SK-N-SH (cell line): ENCODE measurements around the gene ACOXL.

Experiments used
- CHD2 ChIP-seq: fragments of 150-350 bp; IDR thresholded peaks from 2 replicates; pipeline ENCODE4 v1.6.1; 2018; ENCODE audit warnings: low read length; ENCODE audit not compliant: partially characterized antibody
- CTCF ChIP-seq: fragments of 200-600 bp; sonication (generic); IDR thresholded peaks from 2 replicates; pipeline ENCODE4 v1.6.1; 2017; ENCODE audit warnings: antibody characterized with exemption, mild to moderate bottlenecking, moderate library complexity
- FOXM1 ChIP-seq: IDR thresholded peaks from 2 replicates; pipeline ENCODE4 v1.4.0; 2012; ENCODE audit warnings: low read depth, mild to moderate bottlenecking
- MAX ChIP-seq: IDR thresholded peaks from 2 replicates; pipeline ENCODE4 v1.4.0; 2012; ENCODE audit warnings: low read depth
- NRF1 ChIP-seq: IDR thresholded peaks from 2 replicates; pipeline ENCODE4 v1.6.1; 2012; ENCODE audit warnings: low read depth, mild to moderate bottlenecking, low read length
- PBX3 ChIP-seq: IDR thresholded peaks from 2 replicates; pipeline ENCODE4; 2012
- RCOR1 ChIP-seq: fragments of 150-350 bp; IDR thresholded peaks from 2 replicates; pipeline ENCODE4 v1.6.1; 2017; ENCODE audit warnings: antibody characterized with exemption, low read length
- TCF12 ChIP-seq: IDR thresholded peaks from 2 replicates; pipeline ENCODE4 v1.4.0; 2012
- TEAD4 ChIP-seq: IDR thresholded peaks from 2 replicates; pipeline ENCODE4 v1.4.0; 2012; ENCODE audit warnings: mild to moderate bottlenecking, borderline replicate concordance; ENCODE audit not compliant: insufficient read depth
- TF ChIP-seq, protein P1 (sequence below): IDR thresholded peaks from 2 replicates; pipeline ENCODE4 v1.4.0; 2012; ENCODE audit warnings: low read depth, borderline replicate concordance

- TF ChIP-seq, protein P1, sequence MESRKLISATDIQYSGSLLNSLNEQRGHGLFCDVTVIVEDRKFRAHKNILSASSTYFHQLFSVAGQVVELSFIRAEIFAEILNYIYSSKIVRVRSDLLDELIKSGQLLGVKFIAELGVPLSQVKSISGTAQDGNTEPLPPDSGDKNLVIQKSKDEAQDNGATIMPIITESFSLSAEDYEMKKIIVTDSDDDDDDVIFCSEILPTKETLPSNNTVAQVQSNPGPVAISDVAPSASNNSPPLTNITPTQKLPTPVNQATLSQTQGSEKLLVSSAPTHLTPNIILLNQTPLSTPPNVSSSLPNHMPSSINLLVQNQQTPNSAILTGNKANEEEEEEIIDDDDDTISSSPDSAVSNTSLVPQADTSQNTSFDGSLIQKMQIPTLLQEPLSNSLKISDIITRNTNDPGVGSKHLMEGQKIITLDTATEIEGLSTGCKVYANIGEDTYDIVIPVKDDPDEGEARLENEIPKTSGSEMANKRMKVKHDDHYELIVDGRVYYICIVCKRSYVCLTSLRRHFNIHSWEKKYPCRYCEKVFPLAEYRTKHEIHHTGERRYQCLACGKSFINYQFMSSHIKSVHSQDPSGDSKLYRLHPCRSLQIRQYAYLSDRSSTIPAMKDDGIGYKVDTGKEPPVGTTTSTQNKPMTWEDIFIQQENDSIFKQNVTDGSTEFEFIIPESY: no peak
- TF ChIP-seq TEAD4 (no peak), CTCF (no peak), CHD2 (no peak), RCOR1 (no peak), NRF1 (no peak), PBX3 (no peak), FOXM1 (no peak), MAX (no peak), TCF12 (no peak)
Observed at GRCh38 chr2:111034146-111034545, 301.8 kb downstream of the ACOXL start.
